Liver (tissue), 3 donors: ENCODE data around the gene TMEM170A.
"Not testable (repeated sequence)": the region's sequence is repeated elsewhere in the genome, so short reads cannot be mapped to it uniquely, and the experiment has no call there.

Source experiments
- JUND ChIP-seq, 2 donors: IDR thresholded peaks; 2 replicates each; pipeline ENCODE4 v1.6.1; 2016; ENCODE audit warnings: antibody characterized with exemption in 2 of 2
- RAD21 ChIP-seq, 2 donors: IDR thresholded peaks; 2 replicates each; pipeline ENCODE4 v1.6.1; 2016; ENCODE audit warnings: antibody characterized with exemption in 2 of 2, mild to moderate bottlenecking in 2 of 2
- YY1 ChIP-seq: IDR thresholded peaks from 2 replicates; pipeline ENCODE4 v1.6.1; 2016; ENCODE audit warnings: antibody characterized with exemption, mild to moderate bottlenecking
- TF ChIP-seq, protein P1 (sequence below): fragments of 150-350 bp; IDR thresholded peaks from 2 replicates; pipeline ENCODE4 v1.5.1; 2017; ENCODE audit warnings: improper control_type of control experiment, low read depth, low read length; ENCODE audit not compliant: missing input control
- TF ChIP-seq, protein P2 (sequence below): IDR thresholded peaks from 2 replicates; pipeline ENCODE4 v1.6.1; 2016; ENCODE audit warnings: antibody characterized with exemption
- donor health status: healthy.
- donor health status: healthy.

DNA sequence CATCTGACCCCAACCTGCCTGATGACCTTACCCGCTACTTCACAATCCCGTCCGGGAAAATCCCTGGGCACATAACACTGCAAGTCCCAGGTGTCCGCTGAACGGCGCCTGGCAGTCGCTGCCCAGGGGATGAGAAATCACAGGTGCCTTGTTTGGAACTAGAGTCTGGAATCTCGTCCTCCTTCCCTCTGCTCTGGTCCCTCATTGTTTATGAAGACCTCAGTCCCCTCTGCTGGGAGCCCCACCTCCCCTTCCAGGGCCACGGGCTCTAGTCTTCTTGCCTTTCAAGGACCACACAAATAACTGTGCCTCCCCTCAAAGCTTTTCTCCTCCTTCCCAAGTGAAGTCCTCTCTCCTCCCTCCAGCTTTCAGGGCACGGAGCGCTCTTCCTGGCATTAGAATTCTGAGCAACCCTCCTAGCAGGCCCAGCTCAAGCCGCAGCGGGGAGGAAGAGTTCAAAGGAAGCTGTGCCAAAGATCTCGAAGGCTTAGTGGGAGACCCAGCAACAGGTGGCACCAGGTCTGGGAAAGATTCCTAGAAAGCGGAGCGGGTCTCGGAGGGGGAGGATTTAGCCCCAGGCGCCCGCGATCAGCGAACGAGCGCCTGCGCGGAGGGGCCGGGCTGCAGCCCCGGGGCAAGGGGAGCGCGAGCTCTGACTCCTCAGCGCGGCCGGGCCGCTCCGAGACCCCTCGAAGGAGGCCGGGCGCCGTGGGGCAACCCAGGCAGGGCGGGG is 934 bp downstream of the TMEM170A start:
- TF ChIP-seq, protein P1, sequence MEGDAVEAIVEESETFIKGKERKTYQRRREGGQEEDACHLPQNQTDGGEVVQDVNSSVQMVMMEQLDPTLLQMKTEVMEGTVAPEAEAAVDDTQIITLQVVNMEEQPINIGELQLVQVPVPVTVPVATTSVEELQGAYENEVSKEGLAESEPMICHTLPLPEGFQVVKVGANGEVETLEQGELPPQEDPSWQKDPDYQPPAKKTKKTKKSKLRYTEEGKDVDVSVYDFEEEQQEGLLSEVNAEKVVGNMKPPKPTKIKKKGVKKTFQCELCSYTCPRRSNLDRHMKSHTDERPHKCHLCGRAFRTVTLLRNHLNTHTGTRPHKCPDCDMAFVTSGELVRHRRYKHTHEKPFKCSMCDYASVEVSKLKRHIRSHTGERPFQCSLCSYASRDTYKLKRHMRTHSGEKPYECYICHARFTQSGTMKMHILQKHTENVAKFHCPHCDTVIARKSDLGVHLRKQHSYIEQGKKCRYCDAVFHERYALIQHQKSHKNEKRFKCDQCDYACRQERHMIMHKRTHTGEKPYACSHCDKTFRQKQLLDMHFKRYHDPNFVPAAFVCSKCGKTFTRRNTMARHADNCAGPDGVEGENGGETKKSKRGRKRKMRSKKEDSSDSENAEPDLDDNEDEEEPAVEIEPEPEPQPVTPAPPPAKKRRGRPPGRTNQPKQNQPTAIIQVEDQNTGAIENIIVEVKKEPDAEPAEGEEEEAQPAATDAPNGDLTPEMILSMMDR: not testable (repeated sequence)
- TF ChIP-seq, protein P2, sequence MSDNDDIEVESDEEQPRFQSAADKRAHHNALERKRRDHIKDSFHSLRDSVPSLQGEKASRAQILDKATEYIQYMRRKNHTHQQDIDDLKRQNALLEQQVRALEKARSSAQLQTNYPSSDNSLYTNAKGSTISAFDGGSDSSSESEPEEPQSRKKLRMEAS: not testable (repeated sequence)
- not testable (repeated sequence) for TF ChIP-seq YY1; JUND (IDR thresholded peaks at IDR 0.05); RAD21 (IDR thresholded peaks at IDR 0.05)
